ENCODE measurements around the gene TAX1BP3. TPM values are rescaled to one million over a fixed set of nuclear protein-coding genes. Genes with fewer than 3 reads are reported as not detected.
A peak's percentile ranks its signal among the peaks of the same experiment; 100 is the strongest.

The TAX1BP3 gene
- total RNA-seq, 1 donor from 2014 or later = 91.2 TPM

DNA sequence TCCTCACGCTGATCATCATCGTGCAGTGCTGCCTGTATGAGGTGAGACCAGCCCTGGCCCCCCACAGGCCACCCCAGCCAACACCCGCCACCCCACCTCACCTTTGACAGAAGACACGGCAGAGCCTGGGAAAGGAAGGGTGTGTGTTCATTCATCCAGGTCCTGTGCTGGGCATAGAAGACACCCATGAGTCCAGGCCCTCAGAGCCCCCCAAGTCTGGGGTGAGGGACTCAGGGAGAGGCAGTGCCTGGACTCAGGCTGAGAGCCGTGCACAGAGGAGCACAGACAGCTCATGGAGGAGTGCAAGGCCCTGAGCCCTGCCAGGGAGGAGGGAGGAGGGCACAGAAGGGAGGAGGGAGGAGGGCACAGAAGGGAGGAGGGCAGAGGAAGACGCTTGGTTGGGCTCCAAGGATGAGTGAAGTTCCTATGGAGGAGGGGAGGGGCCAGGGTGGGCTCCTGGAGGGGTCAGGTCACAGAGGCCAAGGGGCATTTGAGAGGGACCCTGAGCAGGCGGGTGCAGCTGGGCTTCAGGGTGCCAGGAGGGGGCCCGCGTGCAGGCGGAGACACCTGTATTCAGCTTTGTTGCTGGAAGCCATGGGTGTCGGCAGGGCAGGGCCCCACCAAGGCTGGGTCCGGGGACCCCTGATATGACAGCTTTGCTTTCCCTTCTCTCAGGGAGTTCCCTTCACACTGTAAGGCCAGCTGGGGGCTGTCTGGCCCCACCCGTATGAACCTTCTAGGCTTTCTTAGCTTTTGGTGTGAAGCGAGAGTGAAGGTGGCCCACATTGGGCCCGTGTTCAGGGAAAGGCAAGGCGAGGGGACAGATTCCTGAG lies 11.4 kb downstream of the TAX1BP3 start:
- Mint-ChIP-seq H3K36me3 (peaks cover 3% of the 10 kb centered on the region), H3K4me1 (ENCODE audit: unreplicated experiment) (no peaks in the 10 kb centered on the region), H3K4me3 (no peak overlapping the region), H3K9me3 (no peaks in the 10 kb centered on the region), H3K27ac (no peak overlapping the region), H3K27me3 (no peaks in the 10 kb centered on the region)
- TF ChIP-seq CTCF (conservative IDR thresholded peaks at IDR 0.05) = no peak
- DNase-seq (ENCODE audit: extremely low spot score, unreplicated experiment) = no peak

DNA sequence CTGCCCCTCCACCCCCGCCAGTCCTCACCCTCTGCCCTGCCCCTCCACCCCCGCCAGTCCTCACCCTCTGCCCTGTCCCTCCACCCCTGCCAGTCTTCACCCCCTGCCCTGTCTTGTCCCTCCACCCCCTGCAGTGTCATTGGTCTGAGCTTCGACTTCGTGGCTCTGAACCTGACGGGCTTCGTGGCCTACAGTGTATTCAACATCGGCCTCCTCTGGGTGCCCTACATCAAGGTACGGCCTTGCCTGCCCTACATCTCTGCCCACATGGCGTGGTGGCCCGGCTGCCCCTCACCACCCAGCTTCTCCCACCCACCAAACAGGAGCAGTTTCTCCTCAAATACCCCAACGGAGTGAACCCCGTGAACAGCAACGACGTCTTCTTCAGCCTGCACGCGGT lies 12.0 kb downstream of the TAX1BP3 start:
- Mint-ChIP-seq H3K9me3 (no peaks in the 10 kb centered on the region), H3K27me3 (no peaks in the 10 kb centered on the region), H3K27ac (no peak overlapping the region), H3K4me3 (no peak overlapping the region), H3K36me3 (peaks cover 3% of the 10 kb centered on the region), H3K4me1 (ENCODE audit: unreplicated experiment) (no peaks in the 10 kb centered on the region)
- TF ChIP-seq CTCF (conservative IDR thresholded peaks at IDR 0.05) = no peak
- DNase-seq (ENCODE audit: extremely low spot score, unreplicated experiment) = no peak

GRCh38 chr17:3655766-3656165 lies 12.6 kb downstream of the TAX1BP3 start:
- no peak for DNase-seq (ENCODE audit: extremely low spot score, unreplicated experiment)
- H3K27ac Mint-ChIP-seq = no peak overlapping the region
- no peaks in the 10 kb centered on the region for H3K9me3 Mint-ChIP-seq
- H3K4me3 Mint-ChIP-seq = no peak overlapping the region
- no peak for TF ChIP-seq CTCF (conservative IDR thresholded peaks at IDR 0.05)
- no peaks in the 10 kb centered on the region for H3K4me1 Mint-ChIP-seq (ENCODE audit: unreplicated experiment)
- H3K36me3 Mint-ChIP-seq = peaks cover 3% of the 10 kb centered on the region
- H3K27me3 Mint-ChIP-seq = no peaks in the 10 kb centered on the region

DNA sequence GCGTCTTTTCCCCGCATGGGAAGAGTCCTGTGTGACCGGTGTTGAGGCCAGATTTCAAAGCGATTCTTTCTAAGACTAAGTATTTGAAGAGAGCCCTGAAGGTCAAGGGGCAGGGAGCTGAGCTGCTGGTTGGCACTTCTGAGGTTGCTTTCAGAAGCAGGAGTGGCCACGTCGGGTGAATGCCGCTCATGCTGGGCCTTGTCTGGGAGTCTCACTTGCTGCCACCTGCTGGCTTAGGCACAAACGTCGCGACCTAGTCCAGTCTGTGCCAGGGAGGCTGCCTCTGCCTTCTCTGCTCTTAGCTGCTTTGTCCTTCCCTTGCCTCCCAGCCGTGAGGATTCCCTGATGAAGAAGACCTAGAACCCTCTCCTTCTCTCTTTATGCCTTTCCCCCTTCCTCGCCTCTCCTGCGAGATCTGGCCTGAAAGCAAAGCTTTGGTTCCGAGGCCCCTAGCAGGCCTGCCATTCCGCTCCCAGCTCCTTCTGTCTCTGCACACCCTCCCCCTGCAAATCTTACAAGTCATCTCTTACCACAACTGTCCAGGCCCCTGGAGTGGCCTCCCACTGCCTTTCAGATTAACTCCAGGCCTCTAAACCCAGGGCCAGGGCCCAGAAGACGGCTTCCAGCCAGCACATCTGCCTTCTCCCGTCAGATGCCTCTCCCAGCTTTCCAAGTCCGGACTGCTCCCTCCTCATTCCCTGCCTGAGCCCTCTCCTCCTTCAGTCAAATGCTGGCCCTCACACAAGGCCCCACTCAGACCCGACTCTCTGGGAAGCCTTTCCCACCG lies 20.4 kb downstream of the TAX1BP3 start:
- DNase-seq (ENCODE audit: extremely low spot score, unreplicated experiment) = no peak
- no peaks in the 10 kb centered on the region for H3K4me1 Mint-ChIP-seq (ENCODE audit: unreplicated experiment)
- H3K27me3 Mint-ChIP-seq = no peaks in the 10 kb centered on the region
- H3K9me3 Mint-ChIP-seq = no peaks in the 10 kb centered on the region
- no peak overlapping the region for H3K4me3 Mint-ChIP-seq
- peak; percentile 74 for TF ChIP-seq CTCF (conservative IDR thresholded peaks at IDR 0.05)
- H3K36me3 Mint-ChIP-seq = no peaks in the 10 kb centered on the region
- H3K27ac Mint-ChIP-seq = no peak overlapping the region

DNA sequence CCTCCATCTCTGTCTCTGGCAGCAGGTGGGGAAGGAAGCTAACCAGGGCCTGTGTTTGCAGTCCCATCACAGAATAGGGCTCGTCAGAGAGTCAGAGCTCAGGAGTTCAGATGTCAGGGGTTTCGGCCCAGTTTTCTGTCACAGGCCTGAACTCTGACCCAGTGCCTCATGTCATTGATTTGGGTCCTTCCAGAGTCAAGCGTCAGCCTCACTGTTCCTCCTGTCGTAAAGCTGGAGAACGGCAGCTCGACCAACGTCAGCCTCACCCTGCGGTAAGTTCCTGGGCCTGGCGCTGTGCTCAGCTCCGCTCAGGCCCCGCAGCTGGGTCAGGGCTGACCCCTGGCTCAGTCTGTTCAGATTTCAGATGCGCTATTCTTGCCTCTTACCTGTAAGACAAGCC lies 21.1 kb downstream of the TAX1BP3 start:
- no peak for TF ChIP-seq CTCF (conservative IDR thresholded peaks at IDR 0.05)
- H3K36me3 Mint-ChIP-seq = no peaks in the 10 kb centered on the region
- no peaks in the 10 kb centered on the region for H3K9me3 Mint-ChIP-seq
- DNase-seq (ENCODE audit: extremely low spot score, unreplicated experiment) = no peak
- H3K27ac Mint-ChIP-seq = no peak overlapping the region
- H3K4me1 Mint-ChIP-seq (ENCODE audit: unreplicated experiment) = no peaks in the 10 kb centered on the region
- no peak overlapping the region for H3K4me3 Mint-ChIP-seq
- no peaks in the 10 kb centered on the region for H3K27me3 Mint-ChIP-seq

All from type B pancreatic cell (in vitro differentiated cells).